SK-N-SH treated with all-trans-retinoic acid at 6 μM for 48 hours (cell line): ENCODE results near the gene MTA3.

Experiments
- BACH2 ChIP-seq: fragments of 250-450 bp; sonication (Bioruptor Pico); IDR thresholded peaks from 2 replicates; pipeline ENCODE4 v1.9.0; 2021; ENCODE audit warnings: mild to moderate bottlenecking, borderline replicate concordance
- PATZ1 ChIP-seq: fragments of 250-450 bp; sonication (Bioruptor Pico); IDR thresholded peaks from 2 replicates; pipeline ENCODE4 v1.8.0; 2020; ENCODE audit warnings: mild to moderate bottlenecking, moderate library complexity, borderline replicate concordance
- POU6F1 ChIP-seq: fragments of 250-450 bp; sonication (Bioruptor Pico); IDR thresholded peaks from 2 replicates; pipeline ENCODE4 v1.8.0; 2021; ENCODE audit warnings: low read depth, mild to moderate bottlenecking, moderate library complexity, borderline replicate concordance
- TOX ChIP-seq: fragments of 250-450 bp; sonication (Bioruptor Pico); IDR thresholded peaks from 2 replicates; pipeline ENCODE4 v1.8.0; 2021; ENCODE audit warnings: mild to moderate bottlenecking, moderate library complexity, borderline replicate concordance
- TSHZ2 ChIP-seq: fragments of 250-450 bp; sonication (Bioruptor Pico); IDR thresholded peaks from 2 replicates; pipeline ENCODE4 v1.5.0; 2020; ENCODE audit warnings: mild to moderate bottlenecking, moderate library complexity
- ZFP3 ChIP-seq: fragments of 250-450 bp; sonication (Bioruptor Pico); IDR thresholded peaks from 2 replicates; pipeline ENCODE4 v1.5.0; 2020; ENCODE audit warnings: mild to moderate bottlenecking, moderate library complexity
- ZNF565 ChIP-seq: fragments of 450-650 bp; formaldehyde crosslinking; conservative IDR thresholded peaks from 2 replicates; pipeline ENCODE4 v1.5.0; 2020; ENCODE audit warnings: low read depth, mild to moderate bottlenecking, moderate library complexity
- ZNF8 ChIP-seq: fragments of 450-650 bp; formaldehyde crosslinking; IDR thresholded peaks from 2 replicates; pipeline ENCODE4 v1.5.0; 2020; ENCODE audit warnings: mild to moderate bottlenecking, moderate library complexity

- TF ChIP-seq ZNF8 (CRISPR knock-in tag) (no peak), POU6F1 (CRISPR knock-in tag) (no peak), BACH2 (CRISPR knock-in tag) (no peak), PATZ1 (no peak), TSHZ2 (no peak), TOX (CRISPR knock-in tag) (no peak), ZFP3 (CRISPR knock-in tag) (no peak), ZNF565 (CRISPR knock-in tag) (no peak)
Measured at GRCh38 chr2:42754021-42754775, 185.8 kb downstream of the MTA3 start.
